ENCODE data around the gene AGO4. TPM values are rescaled to one million over a fixed set of nuclear protein-coding genes. Genes with fewer than 3 reads are reported as not detected.
"Not testable (repeated sequence)": the region's sequence is repeated elsewhere in the genome, so short reads cannot be mapped to it uniquely, and the experiment has no call there.

AGO4 gene
- total RNA-seq, 1 experiment from 2014 or later: 8.1 TPM

- Histone ChIP-seq H3K36me3 (ENCODE audit: control insufficient read depth, insufficient read depth, low read length) (no peaks in the 10 kb centered on the region), H3K27me3 (replicated peaks; ENCODE audit: control insufficient read depth, insufficient read depth, low read length) (no peaks in the 10 kb centered on the region), H3K9me3 (no peaks in the 10 kb centered on the region), H3K4me1 (peaks cover 14% of the 10 kb centered on the region), H3K4me3 (ENCODE audit: low read depth, low read length) (no peak overlapping the region)
- CTCF ChIA-PET: no interaction called here
- Mint-ChIP-seq H3K27ac (ENCODE audit: unreplicated experiment) (no peak overlapping the region), H3K27me3 (ENCODE audit: insufficient read depth, unreplicated experiment) (no peaks in the 10 kb centered on the region), H3K4me1 (ENCODE audit: low read depth, unreplicated experiment) (peaks cover 22% of the 10 kb centered on the region), H3K36me3 (ENCODE audit: insufficient read depth, unreplicated experiment) (peaks cover 17% of the 10 kb centered on the region), H3K9me3 (ENCODE audit: unreplicated experiment) (no peaks in the 10 kb centered on the region), H3K4me3 (ENCODE audit: unreplicated experiment) (no peak overlapping the region)
- TF ChIP-seq CTCF (IDR thresholded peaks at IDR 0.05; ENCODE audit: insufficient read depth in 1 of 2, low read depth in 1 of 2, low read length in 1 of 2, severe bottlenecking in 1 of 2, unreplicated experiment in 1 of 2): no peak
- no TSS peak for BruUV-seq (replicated peaks)
- intact Hi-C loops (cut with micrococcal nuclease; ENCODE audit: unreplicated experiment): no loop called here
- POLR2A ChIA-PET: interaction anchor here (0.6 kb wide), 1 partner anchor 9 kb away, joined by 4 read pairs; no protein-coding TSS in a partner anchor
- DNase-seq: no peak
Measured at GRCh38 chr1:35887508-35887907, 79.7 kb downstream of the AGO4 start.

- POLR2A ChIA-PET: no interaction called here
Measured at GRCh38 chr1:35888255-35888654, 80.4 kb downstream of the AGO4 start.

GRCh38 chr1:35888981-35889380, 81.2 kb downstream of the AGO4 start:
- H3K9me3 Mint-ChIP-seq (ENCODE audit: unreplicated experiment); CTCF ChIA-PET; H3K9me3 ChIP-seq; BruUV-seq (replicated peaks); H3K4me3 ChIP-seq (ENCODE audit: low read depth, low read length); H3K27me3 Mint-ChIP-seq (ENCODE audit: insufficient read depth, unreplicated experiment); H3K27ac Mint-ChIP-seq (ENCODE audit: unreplicated experiment); H3K36me3 ChIP-seq (ENCODE audit: control insufficient read depth, insufficient read depth, low read length); intact Hi-C loops (cut with micrococcal nuclease; ENCODE audit: unreplicated experiment); POLR2A ChIA-PET; DNase-seq; H3K4me3 Mint-ChIP-seq (ENCODE audit: unreplicated experiment); H3K27me3 ChIP-seq (replicated peaks; ENCODE audit: control insufficient read depth, insufficient read depth, low read length): not testable (repeated sequence)
- peaks cover 19% of the 10 kb centered on the region for H3K36me3 Mint-ChIP-seq (ENCODE audit: insufficient read depth, unreplicated experiment)
- H3K4me1 ChIP-seq: peaks cover 14% of the 10 kb centered on the region
- peaks cover 20% of the 10 kb centered on the region for H3K4me1 Mint-ChIP-seq (ENCODE audit: low read depth, unreplicated experiment)

More at GRCh38 chr1:35888255-35888654, 80.4 kb downstream of the AGO4 start:
- no peak for DNase-seq
- H3K36me3 Mint-ChIP-seq (ENCODE audit: insufficient read depth, unreplicated experiment): peaks cover 17% of the 10 kb centered on the region
- Histone ChIP-seq H3K4me1 (peaks cover 14% of the 10 kb centered on the region), H3K4me3 (ENCODE audit: low read depth, low read length) (no peak overlapping the region), H3K27me3 (replicated peaks; ENCODE audit: control insufficient read depth, insufficient read depth, low read length) (no peaks in the 10 kb centered on the region), H3K36me3 (ENCODE audit: control insufficient read depth, insufficient read depth, low read length) (no peaks in the 10 kb centered on the region), H3K9me3 (no peaks in the 10 kb centered on the region)
- no peaks in the 10 kb centered on the region for H3K9me3 Mint-ChIP-seq (ENCODE audit: unreplicated experiment)
- H3K27me3 Mint-ChIP-seq (ENCODE audit: insufficient read depth, unreplicated experiment): no peaks in the 10 kb centered on the region
- no TSS peak for BruUV-seq (replicated peaks)
- H3K27ac Mint-ChIP-seq (ENCODE audit: unreplicated experiment): no peak overlapping the region
- CTCF ChIA-PET: no interaction called here
- no peak for TF ChIP-seq CTCF (IDR thresholded peaks at IDR 0.05; ENCODE audit: insufficient read depth in 1 of 2, low read depth in 1 of 2, low read length in 1 of 2, severe bottlenecking in 1 of 2, unreplicated experiment in 1 of 2)
- H3K4me1 Mint-ChIP-seq (ENCODE audit: low read depth, unreplicated experiment): peaks cover 20% of the 10 kb centered on the region
- no peak overlapping the region for H3K4me3 Mint-ChIP-seq (ENCODE audit: unreplicated experiment)
- intact Hi-C loops (cut with micrococcal nuclease; ENCODE audit: unreplicated experiment): no loop called here
